ENCODE results near the gene CPA2.
"Not testable (repeated sequence)": the region's sequence is repeated elsewhere in the genome, so short reads cannot be mapped to it uniquely, and the experiment has no call there.

CPA2 gene

DNA sequence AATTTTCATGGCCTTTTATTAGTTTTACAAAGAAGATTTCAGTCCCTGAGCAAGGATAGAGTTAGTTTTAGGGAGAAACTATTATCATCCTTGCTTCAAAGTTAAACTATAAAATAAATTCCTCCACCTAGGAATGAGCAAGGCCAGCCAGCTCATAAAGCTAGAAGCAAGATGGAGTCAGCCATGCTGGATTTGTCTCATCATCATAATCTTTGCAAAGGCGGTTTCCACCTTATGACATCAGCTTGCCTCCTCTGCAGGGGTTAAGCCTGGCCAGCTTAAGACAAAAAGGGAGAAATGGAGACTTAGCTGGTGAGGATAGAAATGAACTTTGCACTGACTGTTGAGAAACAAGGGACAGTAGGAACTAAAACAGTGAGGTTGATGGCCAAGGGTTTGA, 40.3 kb upstream of the CPA2 start:
- CTCF ChIA-PET: interaction anchor here (1.0 to 1.2 kb wide), 3 partner anchors 13 to 532 kb away, joined by 3 to 5 read pairs (median 3); no protein-coding TSS in a partner anchor
- POLR2A ChIA-PET: no interaction called here
- TF ChIP-seq, protein P1, sequence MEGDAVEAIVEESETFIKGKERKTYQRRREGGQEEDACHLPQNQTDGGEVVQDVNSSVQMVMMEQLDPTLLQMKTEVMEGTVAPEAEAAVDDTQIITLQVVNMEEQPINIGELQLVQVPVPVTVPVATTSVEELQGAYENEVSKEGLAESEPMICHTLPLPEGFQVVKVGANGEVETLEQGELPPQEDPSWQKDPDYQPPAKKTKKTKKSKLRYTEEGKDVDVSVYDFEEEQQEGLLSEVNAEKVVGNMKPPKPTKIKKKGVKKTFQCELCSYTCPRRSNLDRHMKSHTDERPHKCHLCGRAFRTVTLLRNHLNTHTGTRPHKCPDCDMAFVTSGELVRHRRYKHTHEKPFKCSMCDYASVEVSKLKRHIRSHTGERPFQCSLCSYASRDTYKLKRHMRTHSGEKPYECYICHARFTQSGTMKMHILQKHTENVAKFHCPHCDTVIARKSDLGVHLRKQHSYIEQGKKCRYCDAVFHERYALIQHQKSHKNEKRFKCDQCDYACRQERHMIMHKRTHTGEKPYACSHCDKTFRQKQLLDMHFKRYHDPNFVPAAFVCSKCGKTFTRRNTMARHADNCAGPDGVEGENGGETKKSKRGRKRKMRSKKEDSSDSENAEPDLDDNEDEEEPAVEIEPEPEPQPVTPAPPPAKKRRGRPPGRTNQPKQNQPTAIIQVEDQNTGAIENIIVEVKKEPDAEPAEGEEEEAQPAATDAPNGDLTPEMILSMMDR (IDR thresholded peaks at IDR 0.05; ENCODE audit: control extremely low read depth, extremely low read depth, low read depth, missing control alignments): no peak
- DNase-seq (ENCODE audit: extremely low spot score): no peak

DNA sequence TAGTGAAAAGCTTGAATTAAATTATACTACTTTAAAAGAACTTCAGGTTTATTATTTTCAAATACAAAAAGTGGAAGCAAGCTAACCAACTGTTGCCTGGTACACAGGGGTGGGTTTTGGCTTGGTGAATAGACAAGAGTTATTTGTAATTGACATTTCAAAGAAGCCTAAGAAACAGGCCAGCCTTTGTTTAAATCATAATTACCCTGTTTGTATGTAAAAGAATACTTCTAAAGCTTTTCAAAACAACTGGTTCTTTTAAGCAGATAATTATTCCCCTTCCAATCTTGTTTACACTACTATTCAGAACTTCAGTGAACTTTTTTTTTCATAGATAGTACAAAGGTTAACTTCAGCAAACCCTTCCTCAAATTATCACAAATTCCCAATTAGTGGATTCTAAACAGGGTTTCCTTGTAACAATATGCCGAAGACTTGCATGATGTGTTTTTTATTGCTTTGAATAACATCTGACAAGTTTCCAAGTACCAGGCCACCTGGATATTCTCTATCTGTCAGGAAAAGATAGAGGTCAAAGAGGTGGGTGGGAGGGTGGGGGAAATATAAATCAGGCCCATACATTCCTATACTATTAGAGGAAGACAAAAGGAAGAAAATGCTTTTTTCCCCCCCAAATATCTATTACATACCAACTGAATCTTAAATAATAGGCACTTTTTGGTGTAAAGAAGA, 38.6 kb upstream of the CPA2 start:
- ChIA-PET POLR2A (no interaction called here), CTCF (interaction anchor here (1.3 to 3.0 kb wide), 3 partner anchors 9 to 15 kb away, joined by 4 to 12 read pairs (median 6); no protein-coding TSS in a partner anchor)
- no peak for DNase-seq (ENCODE audit: extremely low spot score)
- TF ChIP-seq, protein P1 (IDR thresholded peaks at IDR 0.05; ENCODE audit: control extremely low read depth, extremely low read depth, low read depth, missing control alignments): no peak

- ChIA-PET CTCF (interaction anchor here (1.3 to 3.0 kb wide), 4 partner anchors 10 to 14 kb away, joined by 3 to 12 read pairs (median 5); no protein-coding TSS in a partner anchor), POLR2A (no interaction called here)
- DNase-seq (ENCODE audit: extremely low spot score): no peak
- TF ChIP-seq, protein P1 (IDR thresholded peaks at IDR 0.05; ENCODE audit: control extremely low read depth, extremely low read depth, low read depth, missing control alignments): no peak
These were observed 37.7 kb upstream of the CPA2 start for GRCh38 chr7:130228840-130229502.

- POLR2A ChIA-PET: not testable (repeated sequence)
- CTCF ChIA-PET: interaction anchor here (1.4 to 3.0 kb wide), 2 partner anchors 11 to 13 kb away, joined by 3 to 12 read pairs; no protein-coding TSS in a partner anchor
These were observed 36.7 kb upstream of the CPA2 start for GRCh38 chr7:130229981-130230380.

GRCh38 chr7:130231792-130232191, 34.9 kb upstream of the CPA2 start:
- CTCF ChIA-PET: interaction anchor here (0.7 kb wide), 1 partner anchor 13 kb away, joined by 3 read pairs; no protein-coding TSS in a partner anchor
- POLR2A ChIA-PET: no interaction called here
- DNase-seq (ENCODE audit: extremely low spot score): no peak
- TF ChIP-seq, protein P1 (IDR thresholded peaks at IDR 0.05; ENCODE audit: control extremely low read depth, extremely low read depth, low read depth, missing control alignments): no peak

More at GRCh38 chr7:130229981-130230380, 36.7 kb upstream of the CPA2 start:
- not testable (repeated sequence) for DNase-seq (ENCODE audit: extremely low spot score)

GRCh38 chr7:130232209-130232608, 34.5 kb upstream of the CPA2 start:
- TF ChIP-seq, protein P1 (IDR thresholded peaks at IDR 0.05; ENCODE audit: control extremely low read depth, extremely low read depth, low read depth, missing control alignments): no peak
- CTCF ChIA-PET: interaction anchor here (0.7 to 1.1 kb wide), 2 partner anchors 13 to 23 kb away, joined by 3 read pairs; no protein-coding TSS in a partner anchor
- POLR2A ChIA-PET: no interaction called here
- DNase-seq (ENCODE audit: extremely low spot score): no peak

- ChIA-PET POLR2A (no interaction called here), CTCF (no interaction called here)
- DNase-seq (ENCODE audit: extremely low spot score): no peak
- TF ChIP-seq, protein P1 (IDR thresholded peaks at IDR 0.05; ENCODE audit: control extremely low read depth, extremely low read depth, low read depth, missing control alignments): no peak
These were observed 32.6 kb upstream of the CPA2 start for GRCh38 chr7:130234078-130234477.

DNA sequence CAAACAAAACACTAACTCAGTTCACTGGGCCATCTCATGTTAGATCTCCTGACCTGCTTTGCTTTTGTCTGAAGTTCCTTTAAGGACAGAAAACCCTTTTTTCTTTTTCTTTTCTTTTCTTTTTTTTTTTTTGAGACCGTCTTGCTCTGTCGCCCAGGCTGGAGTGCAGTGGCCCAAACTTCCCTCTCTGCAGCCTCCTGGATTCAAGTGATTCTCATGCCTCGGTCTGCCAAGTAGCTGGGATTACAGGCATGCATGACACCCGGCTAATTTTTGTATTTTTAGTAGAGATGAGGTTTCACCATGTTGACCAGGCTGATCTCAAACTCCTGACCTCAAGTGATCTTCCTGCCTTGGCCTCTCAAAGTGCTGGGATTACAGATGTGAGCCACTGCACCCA, 30.3 kb upstream of the CPA2 start:
- CTCF ChIA-PET: interaction anchor here (0.6 to 1.4 kb wide), 3 partner anchors 9 to 596 kb away, joined by 3 read pairs; no protein-coding TSS in a partner anchor
- DNase-seq (ENCODE audit: extremely low spot score); POLR2A ChIA-PET: not testable (repeated sequence)
